Activated naive CD8-positive, alpha-beta T cell treated with anti-CD3 and anti-CD28 coated beads for 36 hours (primary cell): ENCODE measurements around the gene APOL3. TPM values are rescaled to one million over a fixed set of nuclear protein-coding genes. Genes with fewer than 3 reads are reported as not detected.
"Not testable (repeated sequence)": the region's sequence is repeated elsewhere in the genome, so short reads cannot be mapped to it uniquely, and the experiment has no call there.

Experiments used
- DNase-seq: peaks from one replicate; pipeline ENCODE4 v3.0.0; 2021
- H3K27ac Mint-ChIP-seq: one replicate; pipeline ENCODE4 v1.8.0; 2022; ENCODE audit warnings: mild to moderate bottlenecking, moderate library complexity, mixed read lengths
- H3K27me3 Mint-ChIP-seq: one replicate; pipeline ENCODE4 v1.8.0; 2022; ENCODE audit warnings: mild to moderate bottlenecking, mixed read lengths
- H3K36me3 Mint-ChIP-seq: one replicate; pipeline ENCODE4 v1.8.0; 2021; ENCODE audit warnings: mild to moderate bottlenecking, mixed read lengths
- H3K4me1 Mint-ChIP-seq: one replicate; pipeline ENCODE4 v1.8.0; 2021; ENCODE audit warnings: mixed read lengths
- H3K4me3 Mint-ChIP-seq: one replicate; pipeline ENCODE4 v1.8.0; 2022; ENCODE audit warnings: mild to moderate bottlenecking, moderate library complexity, mixed read lengths
- H3K9me3 Mint-ChIP-seq: one replicate; pipeline ENCODE4 v1.8.0; 2022; ENCODE audit warnings: mixed read lengths
- total RNA-seq, 2 experiments: library from RNA; stranded (reverse); gene quantifications; one replicate each; pipeline ENCODE4 v1.2.3, GENCODE V29; 2021

Gene APOL3
- total RNA-seq, 2 experiments from 2014 or later = 55.0 to 56.3 TPM

DNA sequence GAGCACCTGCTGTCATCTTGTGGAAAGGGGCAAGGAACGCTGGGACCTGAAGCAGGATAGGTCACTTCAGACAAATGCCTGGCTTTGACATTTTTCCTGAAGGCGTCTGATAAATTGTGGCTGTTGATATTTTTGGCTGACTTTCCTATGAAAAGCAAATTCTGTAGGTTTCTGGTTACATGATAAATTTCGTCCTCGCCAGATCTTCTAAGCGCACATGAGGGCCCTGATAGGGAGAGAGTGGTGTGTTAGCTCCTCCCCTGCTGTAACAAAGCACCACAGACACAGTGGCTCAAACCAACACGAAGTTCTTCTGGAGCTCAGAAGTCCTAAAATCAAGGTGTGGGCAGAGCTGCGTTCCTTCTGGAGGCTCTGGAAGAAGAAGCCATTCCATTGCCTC is 21.5 kb upstream of the APOL3 start:
- H3K4me3 Mint-ChIP-seq = no peak overlapping the region
- DNase-seq = no peak
- peaks cover under 1% of the 10 kb centered on the region for H3K36me3 Mint-ChIP-seq
- H3K27me3 Mint-ChIP-seq = no peaks in the 10 kb centered on the region
- H3K4me1 Mint-ChIP-seq = peaks cover 9% of the 10 kb centered on the region
- no peak overlapping the region for H3K27ac Mint-ChIP-seq
- peaks cover under 1% of the 10 kb centered on the region for H3K9me3 Mint-ChIP-seq

DNA sequence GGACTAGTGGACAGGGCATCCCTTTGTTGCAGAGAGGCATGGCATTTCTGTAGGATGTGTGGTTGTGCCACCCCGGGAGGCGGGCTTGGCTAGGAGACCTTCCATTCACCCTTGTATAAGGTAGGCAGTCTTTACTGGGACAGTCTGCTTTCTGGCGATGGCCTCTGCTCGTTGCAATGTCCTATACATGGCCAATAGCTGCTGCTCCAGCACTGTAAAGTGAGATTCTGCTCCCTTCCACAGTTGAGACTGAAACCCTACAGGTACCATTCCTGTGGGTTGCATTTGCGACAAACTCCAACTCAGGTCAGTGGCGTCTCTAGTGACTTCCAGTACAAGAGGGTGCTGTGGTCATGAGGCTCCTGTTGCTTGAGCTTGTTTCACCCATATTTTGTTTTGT is 20.4 kb upstream of the APOL3 start:
- no peak overlapping the region for H3K27ac Mint-ChIP-seq
- no peak overlapping the region for H3K4me3 Mint-ChIP-seq
- DNase-seq = no peak
- peaks cover 9% of the 10 kb centered on the region for H3K4me1 Mint-ChIP-seq
- no peaks in the 10 kb centered on the region for H3K27me3 Mint-ChIP-seq
- peaks cover 2% of the 10 kb centered on the region for H3K36me3 Mint-ChIP-seq
- peaks cover 3% of the 10 kb centered on the region for H3K9me3 Mint-ChIP-seq

DNA sequence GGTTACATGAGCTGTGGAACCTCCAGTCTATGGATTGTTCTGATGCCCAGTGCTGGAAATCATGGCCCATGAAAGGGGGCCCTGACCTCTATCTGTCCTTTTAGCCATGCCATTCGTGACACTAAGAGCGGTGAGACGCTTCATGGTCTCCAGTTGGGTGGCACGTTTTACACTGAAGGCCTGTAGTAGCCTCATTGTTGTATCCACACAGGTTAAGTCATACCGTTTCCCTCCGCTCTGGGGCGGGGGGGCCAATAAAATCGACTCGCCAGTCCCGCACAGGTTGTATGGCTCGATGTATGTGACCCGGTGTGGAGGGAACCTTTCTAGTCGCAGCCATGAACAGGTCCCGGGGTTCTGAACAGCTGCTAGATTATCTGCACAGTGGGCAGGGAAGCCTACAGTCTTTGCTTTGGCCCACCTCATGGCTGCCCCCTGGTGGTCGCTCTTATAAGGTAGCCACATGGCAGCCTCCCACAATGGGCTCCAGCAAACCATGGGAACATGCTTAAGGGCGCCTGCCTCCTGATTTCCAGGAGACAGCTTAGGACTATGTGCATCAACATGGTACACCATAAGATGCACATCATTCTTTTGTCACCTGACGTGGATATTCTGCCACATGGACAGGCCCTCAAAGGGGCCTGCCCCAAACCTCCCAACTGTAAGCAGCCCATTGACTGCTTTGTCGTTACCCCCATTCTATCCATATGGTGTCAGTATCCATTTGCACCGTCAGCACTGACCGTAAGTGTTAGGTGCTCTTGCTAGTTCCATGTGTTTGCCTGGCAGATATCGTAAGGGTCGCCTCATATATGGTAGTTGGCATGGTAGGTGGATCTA is 19.7 kb upstream of the APOL3 start:
- Mint-ChIP-seq H3K4me1 (peaks cover 9% of the 10 kb centered on the region), H3K9me3 (peaks cover 3% of the 10 kb centered on the region), H3K4me3 (no peak overlapping the region), H3K27ac (no peak overlapping the region), H3K27me3 (no peaks in the 10 kb centered on the region), H3K36me3 (peaks cover 2% of the 10 kb centered on the region)
- DNase-seq = peak; percentile 81

DNA sequence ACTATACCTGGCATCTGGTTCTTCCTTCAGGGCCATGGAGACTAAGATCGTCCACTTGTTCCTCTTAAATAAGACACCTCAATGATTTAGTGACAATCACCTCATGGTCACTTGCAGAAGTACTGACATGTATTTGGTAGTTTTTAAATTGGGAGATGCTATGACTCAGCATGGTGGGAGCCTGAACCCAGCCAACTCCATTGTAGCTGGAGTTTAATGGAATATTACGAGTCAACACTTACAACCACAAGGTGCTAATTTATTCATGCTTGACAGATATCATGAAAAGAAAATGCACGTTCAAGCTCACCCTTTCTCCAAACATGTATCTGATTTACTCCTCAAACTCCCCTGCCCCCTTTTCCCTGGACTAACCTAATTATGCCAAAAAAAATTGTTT is 16.6 kb upstream of the APOL3 start:
- no peak for DNase-seq

DNA sequence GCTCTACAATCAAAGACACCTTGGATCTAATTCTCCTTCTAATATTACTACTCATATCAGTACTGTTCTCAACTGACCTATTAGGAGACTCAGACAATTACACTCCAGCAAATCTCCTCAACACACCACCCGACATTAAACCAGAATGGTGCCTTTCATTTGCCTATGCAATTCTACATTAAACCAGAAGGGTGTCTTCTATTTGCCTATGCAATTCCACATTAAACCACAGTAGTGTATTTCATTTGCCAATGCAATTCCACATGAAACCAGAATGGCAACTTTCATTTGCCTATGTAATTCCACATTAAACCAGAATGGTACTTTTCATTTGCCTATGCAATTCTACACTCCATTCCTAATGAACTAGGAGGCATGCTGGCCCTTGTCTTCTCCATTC is 15.3 kb upstream of the APOL3 start:
- H3K9me3 Mint-ChIP-seq = peaks cover 3% of the 10 kb centered on the region

More for the DNA sequence above, 16.6 kb upstream of the APOL3 start:
- H3K4me3 Mint-ChIP-seq = no peak overlapping the region
- H3K4me1 Mint-ChIP-seq = peaks cover 9% of the 10 kb centered on the region
- H3K36me3 Mint-ChIP-seq = peaks cover 2% of the 10 kb centered on the region
- no peak overlapping the region for H3K27ac Mint-ChIP-seq
- H3K27me3 Mint-ChIP-seq = no peaks in the 10 kb centered on the region
- H3K9me3 Mint-ChIP-seq = peaks cover 3% of the 10 kb centered on the region

DNA sequence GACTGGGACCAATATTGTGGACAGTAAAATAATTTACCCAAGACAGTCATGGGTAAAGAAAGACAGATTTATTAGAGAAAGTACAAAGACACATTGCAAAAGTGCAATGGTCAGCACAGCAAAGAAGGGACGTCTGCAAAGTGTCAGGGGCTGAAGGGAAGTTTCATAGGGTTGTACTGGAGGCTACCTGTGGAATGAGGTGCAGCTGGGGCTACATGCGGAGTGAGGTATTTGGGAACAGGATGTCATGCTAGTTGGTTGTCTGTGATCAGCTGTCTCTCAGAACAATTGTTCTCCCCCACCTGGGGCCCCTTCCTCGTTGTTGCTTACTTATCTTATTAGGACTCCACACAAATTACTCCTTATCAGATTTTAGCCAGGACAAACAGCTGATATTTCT is 11.4 kb upstream of the APOL3 start:
- Mint-ChIP-seq H3K27me3 (no peaks in the 10 kb centered on the region), H3K4me3 (no peak overlapping the region), H3K27ac (no peak overlapping the region), H3K36me3 (peaks cover 7% of the 10 kb centered on the region), H3K4me1 (peaks cover 6% of the 10 kb centered on the region), H3K9me3 (peaks cover 11% of the 10 kb centered on the region)
- no peak for DNase-seq

More for the DNA sequence above, 15.3 kb upstream of the APOL3 start:
- no peak for DNase-seq
- Mint-ChIP-seq H3K4me1 (peaks cover 9% of the 10 kb centered on the region), H3K36me3 (peaks cover 2% of the 10 kb centered on the region), H3K27me3 (no peaks in the 10 kb centered on the region), H3K4me3 (no peak overlapping the region), H3K27ac (no peak overlapping the region)

DNA sequence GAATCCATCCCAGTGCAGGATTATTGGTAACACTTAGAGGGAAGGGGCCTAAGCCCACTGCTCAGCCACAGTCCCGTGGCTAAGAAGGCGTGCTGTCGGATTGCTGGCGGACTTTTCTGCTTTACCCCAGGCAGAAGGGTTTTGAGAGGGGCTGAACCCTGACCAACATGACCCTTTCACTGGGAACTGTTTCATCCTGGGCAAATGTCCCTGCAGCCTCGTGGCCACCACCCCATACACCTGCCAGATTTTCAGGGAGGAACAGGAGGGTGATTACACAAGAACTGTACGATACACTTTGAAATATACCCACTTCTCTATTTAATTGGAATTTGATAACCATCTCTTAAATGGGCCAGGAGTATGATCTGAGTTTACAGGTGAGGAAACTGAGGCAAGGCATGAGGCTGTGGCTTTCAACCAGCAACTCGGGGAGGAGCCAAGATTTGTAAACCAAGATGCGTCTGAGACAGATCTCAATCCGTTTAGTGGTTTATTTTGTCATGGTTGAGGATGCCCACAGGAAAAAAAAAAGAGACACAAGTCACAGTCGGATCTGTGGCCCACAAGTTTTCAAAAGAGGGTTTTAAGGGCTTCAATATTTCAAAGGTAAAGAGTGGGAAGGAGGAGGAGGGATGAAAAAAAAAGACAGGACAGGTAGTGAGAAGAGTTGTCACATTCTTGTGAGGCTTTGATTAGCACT is 6.1 kb upstream of the APOL3 start:
- no peak for DNase-seq
- Mint-ChIP-seq H3K27me3 (no peaks in the 10 kb centered on the region), H3K4me3 (no peak overlapping the region), H3K36me3 (peaks cover 6% of the 10 kb centered on the region), H3K4me1 (peaks cover 58% of the 10 kb centered on the region), H3K27ac (peak overlapping the region; percentile 83), H3K9me3 (peaks cover 10% of the 10 kb centered on the region)

DNA sequence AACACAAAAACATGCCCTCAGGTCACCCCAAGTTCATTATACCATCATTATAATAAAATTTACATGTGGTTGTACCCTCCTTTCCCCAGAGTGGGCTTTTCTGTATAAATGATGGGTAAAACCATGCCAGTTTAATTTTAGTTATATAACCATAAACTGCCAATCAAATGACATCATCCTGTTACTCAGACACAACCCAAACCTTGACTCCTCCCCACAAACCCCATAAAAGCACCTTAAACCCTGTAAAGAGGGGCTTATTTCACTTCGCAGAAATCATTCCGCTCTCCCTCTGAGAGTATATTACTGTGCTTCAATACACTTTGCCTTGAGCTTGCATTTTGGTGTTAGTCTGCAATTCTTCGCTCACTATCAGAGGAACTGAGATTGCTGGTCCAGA is 5.5 kb upstream of the APOL3 start:
- no peaks in the 10 kb centered on the region for H3K27me3 Mint-ChIP-seq
- H3K4me1 Mint-ChIP-seq = peaks cover 63% of the 10 kb centered on the region
- H3K9me3 Mint-ChIP-seq = peaks cover 10% of the 10 kb centered on the region
- H3K4me3 Mint-ChIP-seq = no peak overlapping the region
- no peak for DNase-seq
- peaks cover 6% of the 10 kb centered on the region for H3K36me3 Mint-ChIP-seq
- peak overlapping the region; percentile 83 for H3K27ac Mint-ChIP-seq

DNA sequence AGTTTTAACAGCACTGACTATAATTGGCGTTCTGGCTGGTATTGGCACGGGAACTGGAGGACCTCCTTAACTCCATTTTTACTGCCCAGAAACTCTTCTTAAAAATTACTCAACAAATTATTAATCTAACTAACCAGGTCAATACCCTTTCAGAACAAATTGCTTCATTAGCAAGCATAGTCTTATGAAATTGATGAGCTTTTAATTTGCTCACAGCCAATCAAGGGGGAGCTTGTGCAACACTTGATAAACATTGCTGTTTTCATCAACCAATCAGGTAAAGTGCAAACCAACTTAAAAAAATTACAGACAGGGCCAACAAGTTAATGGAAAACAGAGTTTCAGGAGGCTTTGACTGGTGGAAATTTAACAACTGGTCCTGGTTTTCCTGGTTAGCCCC is 4.6 kb upstream of the APOL3 start:
- Mint-ChIP-seq H3K36me3 (peaks cover 6% of the 10 kb centered on the region), H3K27ac (no peak overlapping the region), H3K9me3 (peaks cover 10% of the 10 kb centered on the region), H3K4me3 (no peak overlapping the region), H3K27me3 (no peaks in the 10 kb centered on the region), H3K4me1 (peaks cover 73% of the 10 kb centered on the region)
- DNase-seq = no peak

DNA sequence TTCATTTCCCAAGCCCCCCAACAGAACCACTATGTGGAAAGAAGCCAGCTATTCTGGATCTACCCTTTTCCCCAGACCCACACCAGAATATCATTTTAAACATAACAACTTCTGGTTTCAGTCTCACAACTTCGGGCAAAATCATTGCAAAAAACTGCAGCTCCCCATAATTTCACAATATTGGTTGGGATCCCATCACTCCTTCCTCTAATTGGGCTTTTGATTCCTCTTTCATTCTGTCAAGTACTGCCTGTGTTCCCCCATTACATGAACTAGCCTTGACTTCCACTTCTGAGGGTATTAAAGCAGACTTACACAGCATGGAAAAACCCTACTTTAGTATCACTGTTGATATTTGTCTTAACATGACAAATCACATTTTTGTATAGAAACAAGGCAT is 4.1 kb upstream of the APOL3 start:
- no peak overlapping the region for H3K27ac Mint-ChIP-seq
- H3K4me1 Mint-ChIP-seq = peaks cover 76% of the 10 kb centered on the region
- no peak overlapping the region for H3K4me3 Mint-ChIP-seq
- H3K9me3 Mint-ChIP-seq = peaks cover 10% of the 10 kb centered on the region
- DNase-seq = no peak
- H3K27me3 Mint-ChIP-seq = no peaks in the 10 kb centered on the region
- peaks cover 9% of the 10 kb centered on the region for H3K36me3 Mint-ChIP-seq

DNA sequence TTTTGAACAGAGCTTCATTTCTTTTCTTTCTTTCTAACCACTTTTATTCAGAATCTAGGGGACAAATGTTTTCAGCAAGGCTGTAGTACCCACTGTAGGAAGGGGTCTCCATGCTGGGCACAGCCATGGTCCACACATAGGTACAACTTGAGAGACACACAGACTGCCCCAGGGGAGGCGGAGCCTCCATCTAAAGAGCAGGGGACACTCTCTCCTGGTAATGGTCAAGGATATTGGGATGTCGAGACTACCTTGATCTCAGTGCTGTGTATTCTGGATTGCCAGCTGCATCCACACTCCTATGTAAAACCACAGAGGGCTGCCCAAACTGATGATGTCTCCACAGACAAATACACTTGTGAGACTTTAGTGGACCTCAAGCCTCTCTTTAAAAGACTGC is 2.9 kb upstream of the APOL3 start:
- peaks cover 87% of the 10 kb centered on the region for H3K4me1 Mint-ChIP-seq
- no peaks in the 10 kb centered on the region for H3K27me3 Mint-ChIP-seq
- H3K9me3 Mint-ChIP-seq = peaks cover 4% of the 10 kb centered on the region
- H3K27ac Mint-ChIP-seq = peak overlapping the region; percentile 99
- no peak for DNase-seq
- H3K36me3 Mint-ChIP-seq = peaks cover 8% of the 10 kb centered on the region
- H3K4me3 Mint-ChIP-seq = peak overlapping the region; percentile 50

DNA sequence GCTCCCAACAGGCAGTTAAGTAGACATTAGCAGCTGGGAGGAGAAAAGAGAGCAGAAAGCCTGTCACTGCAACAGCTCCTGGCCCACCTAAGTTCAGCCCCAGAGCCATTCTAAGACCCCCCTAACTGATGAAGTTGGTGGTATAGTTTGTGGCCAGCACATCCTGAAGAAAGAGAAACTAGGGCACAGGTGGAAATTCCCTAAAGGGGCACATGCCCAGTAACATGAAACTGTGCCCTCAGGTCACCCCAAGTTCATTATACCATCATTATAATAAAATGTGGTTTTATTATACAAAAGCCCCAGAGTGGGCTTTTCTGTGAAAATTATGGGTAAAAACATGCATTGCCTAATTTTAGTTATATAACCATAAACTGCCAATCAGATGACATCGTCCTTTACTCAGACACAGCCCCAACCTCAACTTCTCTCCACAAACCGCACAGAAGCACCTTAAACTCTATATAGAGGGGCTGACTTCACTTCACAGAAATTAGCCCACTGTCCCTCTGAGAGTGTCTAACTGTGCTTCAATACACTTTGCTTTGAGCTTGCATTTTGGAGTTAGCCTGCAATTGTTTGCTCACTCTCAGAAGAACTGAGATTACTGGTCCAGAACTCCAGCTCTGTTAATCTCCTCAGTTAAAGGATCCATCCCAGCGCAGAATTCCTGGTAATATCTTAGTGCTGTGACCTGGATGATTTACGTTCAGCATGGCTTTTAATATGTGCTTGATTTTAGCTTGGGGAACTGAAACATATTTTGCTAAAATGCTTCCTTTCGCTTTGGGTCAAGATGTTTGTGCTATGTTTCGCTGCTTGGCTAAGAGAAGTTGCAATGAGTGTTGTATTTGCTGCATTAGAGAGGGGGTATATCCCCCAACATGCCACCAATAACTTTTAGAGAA is 1.8 kb upstream of the APOL3 start:
- Mint-ChIP-seq H3K36me3 (peaks cover 10% of the 10 kb centered on the region), H3K9me3 (peaks cover under 1% of the 10 kb centered on the region), H3K4me3 (peak overlapping the region; percentile 87), H3K27ac (peak overlapping the region; percentile 99), H3K4me1 (peaks cover 92% of the 10 kb centered on the region), H3K27me3 (no peaks in the 10 kb centered on the region)
- peak; percentile 55 for DNase-seq

DNA sequence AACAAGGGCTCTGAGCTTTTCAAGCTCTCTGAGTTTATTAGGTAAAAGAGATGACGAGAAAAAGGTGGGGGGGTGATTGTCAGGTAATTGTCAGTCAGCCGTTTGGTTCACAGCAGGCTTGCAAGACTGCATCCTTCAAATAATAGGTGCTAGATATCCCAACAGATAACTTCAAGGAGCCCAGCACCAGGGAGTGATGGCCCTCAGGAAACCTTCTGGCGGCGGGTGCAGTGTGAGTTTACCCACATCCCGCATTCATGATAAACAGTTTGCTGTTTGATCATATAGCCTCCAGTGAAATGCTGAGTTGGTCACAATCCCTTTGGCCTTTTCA is 1.2 kb upstream of the APOL3 start:
- peaks cover 14% of the 10 kb centered on the region for H3K36me3 Mint-ChIP-seq
- not testable (repeated sequence) for H3K9me3 Mint-ChIP-seq, H3K27me3 Mint-ChIP-seq, DNase-seq
- peak overlapping the region; percentile 87 for H3K4me3 Mint-ChIP-seq
- peaks cover 92% of the 10 kb centered on the region for H3K4me1 Mint-ChIP-seq
- H3K27ac Mint-ChIP-seq = peak overlapping the region; percentile 99

DNA sequence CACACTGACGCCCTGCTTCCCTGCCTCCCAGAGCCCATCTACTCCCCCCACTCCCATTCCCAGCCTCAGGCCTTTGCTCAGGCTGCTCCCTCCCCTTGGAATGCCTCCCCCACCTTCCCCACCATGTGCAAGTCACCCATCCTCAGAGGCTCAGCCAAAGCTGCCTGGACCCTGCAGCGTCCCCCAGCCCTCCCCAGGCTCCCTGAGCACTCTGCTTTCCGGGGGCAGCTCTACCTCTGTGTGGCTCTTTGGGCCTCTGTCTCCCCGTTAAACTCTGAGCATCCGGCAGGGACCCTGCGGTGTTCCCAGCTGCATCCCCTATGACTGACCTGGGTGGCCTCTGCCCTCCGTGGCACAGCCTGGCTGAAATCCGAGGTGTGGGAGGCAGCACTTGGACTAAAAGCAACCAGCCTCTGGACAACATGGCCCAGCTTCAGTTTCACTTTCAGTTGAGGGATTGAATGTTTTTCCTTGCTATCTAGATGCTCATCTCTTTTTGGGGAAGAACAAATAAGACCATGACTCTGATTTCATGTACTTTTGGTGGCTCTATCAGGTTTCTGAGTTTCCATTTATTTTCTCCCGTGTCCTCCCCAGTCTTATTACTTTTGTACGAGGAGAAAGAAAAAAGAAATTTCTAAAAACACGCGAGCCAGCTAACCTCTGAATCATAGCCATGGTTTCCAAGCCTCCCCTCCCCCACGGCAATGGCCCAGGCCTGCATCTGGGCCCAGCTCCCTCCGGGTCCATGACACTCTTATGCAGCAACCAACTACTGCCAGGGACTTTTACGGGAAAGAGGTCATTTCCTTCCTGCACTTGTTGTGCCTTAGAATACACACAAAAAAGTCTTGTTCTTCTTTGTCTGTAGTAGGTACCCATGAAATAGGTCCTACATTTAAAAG is 3.8 kb downstream of the APOL3 start:
- H3K36me3 Mint-ChIP-seq = peaks cover 54% of the 10 kb centered on the region
- H3K9me3 Mint-ChIP-seq = peaks cover 6% of the 10 kb centered on the region
- DNase-seq = peak; percentile 77
- no peaks in the 10 kb centered on the region for H3K27me3 Mint-ChIP-seq
- peak overlapping the region; percentile 87 for H3K4me3 Mint-ChIP-seq
- peaks cover 86% of the 10 kb centered on the region for H3K4me1 Mint-ChIP-seq
- peak overlapping the region; percentile 99 for H3K27ac Mint-ChIP-seq
